ENCODE data around the gene METTL24.
"Not testable (repeated sequence)": the region's sequence is repeated elsewhere in the genome, so short reads cannot be mapped to it uniquely, and the experiment has no call there.

The METTL24 gene

DNA sequence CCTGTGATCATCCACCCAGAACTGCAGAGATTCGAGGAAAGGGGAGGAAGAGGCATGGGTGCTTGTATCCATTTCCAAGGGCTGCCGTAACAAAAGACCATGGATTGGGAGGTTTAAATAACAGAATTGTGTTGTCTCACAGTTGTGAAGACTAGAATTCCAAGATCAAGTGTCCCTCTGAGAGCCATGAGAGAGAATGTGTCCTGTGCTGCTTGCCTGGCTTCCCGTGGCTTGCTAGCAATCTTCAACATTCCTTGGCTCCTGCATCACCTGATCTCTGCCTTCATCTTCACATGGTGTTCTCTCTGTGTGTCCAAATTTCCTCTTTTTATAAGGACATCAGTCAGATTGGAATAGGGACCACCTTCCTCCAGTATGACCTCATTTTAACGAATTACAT lies 108.1 kb downstream of the METTL24 start:
- DNase-seq = no peak

DNA sequence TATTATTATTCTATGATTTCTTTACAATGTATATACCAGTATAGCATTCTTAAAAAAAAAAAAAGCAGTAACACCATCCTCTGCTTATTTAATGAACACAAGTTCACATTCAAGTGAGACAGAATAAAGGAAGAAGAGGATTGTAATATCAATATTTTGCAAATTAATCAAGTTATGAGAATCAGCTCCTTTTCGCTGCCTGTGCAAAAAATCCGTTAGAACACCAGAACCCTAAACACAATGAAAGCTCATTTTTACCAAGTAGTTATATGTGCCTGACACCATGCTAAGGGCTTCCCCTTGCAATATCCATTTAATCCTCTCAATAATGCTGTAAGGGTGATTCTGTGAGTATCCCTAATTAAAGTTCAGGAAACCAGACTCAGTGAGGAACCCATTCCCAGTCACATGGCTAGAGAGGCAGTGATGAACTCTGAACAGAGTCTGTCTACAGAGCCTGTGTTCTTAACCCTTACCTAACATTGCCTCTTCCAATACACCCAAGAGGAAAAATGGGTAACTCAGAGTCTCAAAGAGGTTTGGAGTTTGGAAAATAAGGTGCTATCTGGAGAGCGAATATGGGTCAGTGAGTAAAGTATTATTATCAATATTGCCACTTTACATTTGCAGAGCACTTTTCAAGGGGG lies 111.1 kb downstream of the METTL24 start:
- DNase-seq = no peak

DNA sequence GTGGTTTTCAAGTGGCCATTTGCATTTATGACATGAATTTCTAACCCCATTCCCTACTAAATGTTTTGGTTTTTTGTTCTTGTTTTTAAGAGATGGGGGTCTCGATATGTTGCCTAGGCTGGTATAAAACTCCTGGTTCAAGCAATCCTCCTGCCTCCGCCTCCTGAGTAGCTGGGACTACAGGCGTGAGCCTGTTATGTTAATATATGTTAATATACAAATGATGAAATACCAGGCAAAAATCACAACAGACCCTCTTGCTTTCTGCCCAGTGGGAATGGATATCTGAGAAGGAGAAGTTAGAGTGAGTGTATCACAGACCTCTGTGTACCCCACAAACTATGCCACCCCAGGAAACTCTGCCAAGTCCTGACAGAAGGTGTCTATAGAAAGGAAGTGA lies 111.8 kb downstream of the METTL24 start:
- no peak for DNase-seq

DNA sequence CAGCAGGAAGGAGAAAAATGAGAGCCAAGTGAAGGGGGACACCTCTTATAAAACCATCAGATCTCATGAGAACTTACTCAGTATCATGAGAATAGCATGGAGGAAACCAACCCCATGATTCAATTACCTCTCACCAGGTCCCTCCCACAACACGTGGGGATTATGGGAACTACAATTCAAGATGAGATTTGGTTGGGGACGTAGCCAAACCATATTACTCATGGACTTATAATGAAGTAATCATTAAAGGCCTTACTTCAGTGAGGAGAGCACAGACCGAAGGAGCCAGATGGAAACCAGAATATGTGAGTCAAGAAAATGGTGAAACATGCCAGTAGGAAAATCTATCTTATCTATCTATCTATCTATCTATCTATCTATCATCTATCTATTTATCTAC lies 113.5 kb downstream of the METTL24 start:
- not testable (repeated sequence) for DNase-seq

DNA sequence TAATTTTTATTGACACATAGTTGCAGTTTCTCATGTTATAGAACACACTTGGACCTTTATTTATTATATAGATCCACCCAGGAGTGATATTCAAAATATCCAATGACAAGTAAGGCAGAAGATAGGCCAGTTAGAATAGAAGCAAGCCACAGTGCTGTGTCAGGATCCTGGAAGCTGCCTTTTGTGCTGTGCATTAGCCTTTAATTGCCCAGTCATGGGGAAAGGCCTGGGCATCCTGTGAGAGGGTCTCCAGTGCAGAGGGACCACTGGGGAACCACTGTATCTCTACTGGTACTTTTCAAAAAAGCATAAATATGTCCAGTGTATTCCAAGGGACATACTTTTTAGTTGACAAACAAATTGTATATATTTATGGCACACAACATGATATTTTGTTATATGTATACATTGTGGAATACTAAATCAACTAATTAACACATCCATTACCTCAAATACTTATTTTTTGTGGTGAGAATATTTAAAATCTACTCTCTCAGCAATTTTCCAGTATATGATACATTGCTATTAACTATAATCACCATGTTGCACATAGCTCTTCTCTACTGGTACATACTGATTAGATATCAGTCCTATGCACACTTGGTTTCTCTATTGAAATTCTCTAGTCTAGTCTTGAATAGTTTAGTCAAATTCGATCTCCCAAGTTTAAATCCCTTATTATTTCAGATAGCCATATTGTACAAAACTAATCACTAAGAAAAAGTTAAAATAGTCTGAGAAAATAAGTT lies 118.4 kb downstream of the METTL24 start:
- DNase-seq = no peak

DNA sequence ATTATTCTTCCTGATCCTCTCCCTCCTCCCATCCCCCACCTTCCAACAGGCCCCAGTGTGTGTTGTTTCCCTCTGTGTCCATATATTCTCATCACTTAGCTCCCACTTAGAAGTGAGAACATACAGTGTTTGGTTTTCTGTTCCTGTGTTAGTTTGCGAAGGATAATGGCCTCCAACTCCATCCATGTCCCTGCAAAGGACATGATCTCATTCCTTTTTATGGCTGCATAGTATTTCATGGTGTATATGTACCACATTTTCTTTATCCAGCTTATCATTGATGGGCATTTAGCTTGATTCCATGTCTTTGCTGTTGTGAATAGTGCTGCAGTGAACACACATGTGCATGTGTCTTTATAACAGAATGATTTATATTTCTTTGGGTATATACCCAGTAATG lies 122.1 kb downstream of the METTL24 start:
- DNase-seq = not testable (repeated sequence)

DNA sequence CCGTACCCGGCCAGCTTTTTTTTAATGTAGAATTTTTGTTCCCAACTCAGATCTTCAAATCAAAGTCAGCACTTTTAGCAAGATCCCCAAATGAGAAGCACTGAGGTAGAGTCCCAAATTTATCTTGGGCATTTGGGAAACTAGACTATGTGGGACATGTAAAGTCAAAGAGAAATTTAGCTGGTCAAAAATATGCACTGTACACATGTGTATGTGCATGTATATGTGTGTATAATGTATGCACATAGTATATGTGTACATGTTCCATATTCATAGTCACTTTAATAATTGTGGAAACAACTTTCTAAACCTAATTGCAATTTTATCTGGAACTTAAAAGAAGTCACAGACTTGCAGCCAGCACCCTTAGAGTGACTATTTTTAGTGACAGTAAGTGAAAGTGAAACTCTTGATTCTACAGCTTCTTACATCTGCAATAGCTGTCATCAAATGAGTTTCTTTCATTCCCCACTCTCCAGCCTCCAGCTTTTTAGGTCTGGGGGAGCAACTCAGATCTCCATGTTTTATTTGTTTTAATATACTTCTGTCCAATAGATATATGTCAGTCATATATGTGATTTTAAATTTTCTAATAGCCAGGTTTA lies 124.3 kb downstream of the METTL24 start:
- no peak for DNase-seq

DNA sequence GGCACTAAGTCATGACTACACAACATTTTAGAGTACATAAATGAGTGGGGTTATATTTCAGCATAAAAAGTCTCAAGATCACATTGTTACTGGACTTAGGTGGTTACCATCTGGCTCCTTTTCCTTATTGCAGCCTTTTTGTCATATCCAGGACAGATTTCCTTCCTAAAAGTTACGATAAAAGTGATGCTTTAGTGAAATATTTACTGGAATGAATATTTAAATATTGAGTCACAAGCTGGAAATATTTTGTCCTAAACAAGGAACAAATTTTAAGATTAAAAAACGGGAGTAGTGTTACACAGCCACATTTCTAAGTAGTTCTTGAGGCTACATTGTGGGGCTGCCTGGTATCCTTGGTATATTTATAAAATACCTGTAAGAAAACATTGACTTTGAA lies 125.7 kb downstream of the METTL24 start:
- no peak for DNase-seq

DNA sequence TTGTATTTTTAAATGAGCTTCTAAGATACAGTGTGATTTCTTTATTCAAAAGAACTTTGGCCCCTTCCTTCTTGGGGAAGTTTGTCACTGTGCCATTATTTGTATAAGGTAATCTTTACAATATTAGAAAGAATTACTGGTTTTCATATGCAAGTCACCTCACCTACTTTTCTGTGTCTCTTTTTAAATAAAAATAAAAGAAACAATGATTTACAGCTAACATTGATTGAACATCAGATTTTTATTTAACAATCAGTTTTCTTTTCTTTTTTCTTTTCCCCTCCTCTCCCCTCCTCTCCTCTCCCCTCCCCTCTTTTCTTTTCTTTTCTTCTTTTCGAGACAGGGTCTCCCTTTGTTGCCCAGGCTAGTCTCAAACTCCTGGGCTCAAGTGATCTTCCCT lies 131.9 kb downstream of the METTL24 start:
- no peak for DNase-seq

DNA sequence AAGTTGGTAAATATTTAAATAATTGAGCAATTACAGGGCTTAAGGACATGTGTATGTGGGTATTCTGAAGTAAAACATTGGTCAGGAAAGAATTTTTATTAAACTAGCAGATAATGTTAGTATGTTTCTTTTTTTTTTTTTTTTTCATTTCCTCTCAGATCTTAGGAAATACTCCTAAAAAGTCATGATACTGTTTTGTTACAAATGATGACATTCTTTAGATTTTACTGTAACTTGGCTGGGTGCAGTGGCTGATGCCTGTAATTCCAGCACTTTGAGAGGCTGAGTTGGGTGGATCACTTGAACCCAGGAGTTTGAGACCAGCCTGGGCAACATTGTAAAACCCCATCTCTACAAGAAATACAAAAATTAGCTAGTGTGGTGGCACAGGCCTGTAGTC lies 136.4 kb downstream of the METTL24 start:
- DNase-seq = no peak

DNA sequence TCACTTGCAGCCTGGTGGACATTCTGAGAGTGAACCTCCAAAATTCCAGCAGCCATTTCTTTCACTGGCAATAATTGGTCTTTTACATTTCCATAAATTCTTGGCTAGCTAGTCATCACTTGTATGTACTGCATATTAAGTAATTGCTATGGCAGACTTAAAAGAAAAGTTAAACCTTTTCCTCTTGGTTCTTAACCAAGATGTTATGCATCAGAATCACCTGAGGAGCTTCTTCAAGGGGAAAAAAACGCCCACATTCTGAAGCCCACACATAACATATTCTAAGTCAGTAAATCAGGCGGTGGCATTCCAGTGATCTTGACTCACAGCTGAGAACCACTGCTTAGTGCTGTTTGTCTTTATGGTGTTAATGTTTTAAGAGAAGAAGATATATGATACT lies 140.9 kb downstream of the METTL24 start:
- no peak for DNase-seq

DNA sequence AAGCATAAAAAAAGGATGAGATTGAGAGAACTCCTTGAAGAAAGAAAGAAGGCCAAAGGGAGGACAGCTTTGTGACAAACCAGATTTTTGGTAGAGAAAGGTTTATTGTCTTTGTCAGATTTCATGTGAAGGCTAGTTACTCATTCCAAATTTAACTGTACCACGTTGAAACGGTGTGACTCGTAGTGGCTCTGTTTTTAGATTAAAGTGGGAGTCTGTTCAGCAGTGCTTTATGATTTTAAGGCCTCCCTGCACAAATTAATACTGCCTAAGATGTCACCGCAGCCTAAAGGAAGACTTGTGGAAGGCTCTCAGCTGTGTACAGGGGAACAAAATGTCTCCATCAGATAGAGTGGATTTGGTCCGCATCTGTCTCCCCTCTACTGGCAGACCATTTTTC lies 142.0 kb downstream of the METTL24 start:
- DNase-seq = no peak

DNA sequence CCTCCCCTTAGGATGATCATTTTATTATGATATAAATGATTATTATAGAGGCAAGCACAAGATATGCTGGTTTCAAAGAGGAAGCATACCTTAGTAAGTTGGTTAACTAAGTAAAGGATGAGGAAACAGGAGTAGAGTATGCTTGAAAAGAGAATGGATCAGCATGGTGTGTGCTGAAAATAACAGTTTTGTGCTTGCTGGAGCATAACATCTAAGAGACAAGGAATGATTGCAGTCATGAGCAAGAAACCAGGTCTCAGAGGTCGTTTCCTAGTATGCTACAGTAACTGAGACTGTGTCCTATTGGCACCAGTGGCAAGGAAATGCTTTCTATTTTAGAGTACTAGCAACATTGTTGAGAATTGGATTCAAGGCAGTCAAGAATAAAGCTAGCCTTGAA lies 143.8 kb downstream of the METTL24 start:
- DNase-seq = no peak

DNA sequence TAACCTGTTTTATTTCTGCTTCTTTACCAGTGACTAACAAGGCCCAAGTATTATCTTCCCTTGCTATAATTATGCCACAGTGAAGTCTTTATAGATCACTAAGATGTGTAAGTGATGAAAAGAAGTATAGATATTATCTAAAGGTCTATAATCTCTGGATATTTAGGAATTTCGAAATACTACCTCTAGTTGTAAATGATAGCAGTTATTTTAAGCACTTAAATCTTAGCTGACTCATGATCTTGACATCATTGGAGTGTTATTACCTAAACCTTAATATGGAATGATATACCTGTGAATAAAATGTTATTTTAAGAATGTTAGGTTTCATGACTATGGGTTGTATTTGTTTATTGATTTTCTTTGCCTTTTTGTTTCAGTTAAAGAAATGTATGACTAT lies 146.4 kb downstream of the METTL24 start:
- no peak for DNase-seq

DNA sequence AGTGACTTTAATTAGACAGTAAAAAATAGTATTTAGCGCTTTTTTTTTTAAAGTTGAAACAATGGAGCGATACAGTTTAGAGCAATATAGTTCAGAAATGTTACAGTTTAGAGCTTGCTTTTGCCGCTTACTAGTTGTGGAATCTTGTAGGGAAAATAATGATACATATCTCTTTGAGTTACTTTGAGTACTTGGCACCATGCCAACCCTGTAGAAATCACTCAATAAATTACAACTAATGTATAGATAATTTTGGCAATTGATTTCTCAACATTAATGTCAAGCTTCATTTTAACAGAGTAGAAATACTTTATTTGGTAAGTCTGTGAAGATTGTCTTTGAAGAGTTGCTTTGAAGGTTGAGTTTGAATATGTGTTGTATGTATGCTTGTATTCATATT lies 150.5 kb downstream of the METTL24 start:
- no peak for DNase-seq

DNA sequence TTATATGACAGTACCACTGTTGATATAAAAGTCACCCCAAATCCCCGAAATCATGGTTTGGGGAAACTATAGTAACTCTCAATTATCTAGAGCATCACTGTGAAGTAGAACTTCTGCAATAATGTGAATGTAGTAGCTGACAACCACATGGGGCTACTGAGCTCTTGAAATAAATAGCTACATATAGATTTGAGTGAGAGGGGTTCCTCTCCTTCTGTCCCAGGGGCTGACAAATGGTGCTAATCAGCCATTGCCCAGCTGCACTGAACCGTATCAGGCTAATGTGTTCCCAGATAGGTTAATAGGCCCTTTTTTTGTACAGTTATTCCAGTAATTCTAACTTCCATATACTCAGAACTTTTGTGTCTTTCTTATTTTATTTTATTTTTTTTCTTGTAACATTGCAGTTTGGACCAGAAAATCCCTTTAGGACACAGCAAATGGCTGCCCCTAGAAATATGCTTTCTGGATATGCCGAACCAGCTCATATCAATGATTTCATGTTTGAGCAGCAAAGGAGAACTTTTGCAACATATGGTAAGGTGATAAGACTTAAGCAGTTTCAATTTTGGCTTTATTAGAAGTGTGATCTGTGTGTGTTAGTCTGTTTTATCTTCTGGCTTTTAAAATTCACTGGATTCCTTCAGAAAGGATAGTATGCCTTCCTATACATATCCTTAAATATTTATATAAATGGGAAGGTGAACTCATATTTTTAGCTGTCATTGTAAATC lies 156.8 kb downstream of the METTL24 start:
- no peak for DNase-seq

DNA sequence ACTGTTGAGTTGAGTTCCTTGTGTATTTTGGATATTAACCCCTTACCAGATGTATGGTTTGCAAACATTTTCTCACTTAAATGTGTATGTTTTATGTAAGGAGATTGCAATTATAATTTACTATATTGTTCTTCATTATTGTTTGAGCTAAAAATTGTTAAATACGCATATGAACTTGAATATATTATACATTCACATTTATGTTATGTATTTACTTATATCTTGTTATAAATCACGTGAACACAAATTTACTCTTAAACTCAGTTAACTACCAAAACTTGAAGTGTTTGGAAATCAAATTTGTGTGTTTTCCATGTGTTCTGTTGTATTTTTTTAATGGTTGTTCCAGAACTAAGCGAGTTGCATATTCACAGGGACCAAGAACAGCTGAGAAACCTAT lies 159.6 kb downstream of the METTL24 start:
- DNase-seq = no peak

DNA sequence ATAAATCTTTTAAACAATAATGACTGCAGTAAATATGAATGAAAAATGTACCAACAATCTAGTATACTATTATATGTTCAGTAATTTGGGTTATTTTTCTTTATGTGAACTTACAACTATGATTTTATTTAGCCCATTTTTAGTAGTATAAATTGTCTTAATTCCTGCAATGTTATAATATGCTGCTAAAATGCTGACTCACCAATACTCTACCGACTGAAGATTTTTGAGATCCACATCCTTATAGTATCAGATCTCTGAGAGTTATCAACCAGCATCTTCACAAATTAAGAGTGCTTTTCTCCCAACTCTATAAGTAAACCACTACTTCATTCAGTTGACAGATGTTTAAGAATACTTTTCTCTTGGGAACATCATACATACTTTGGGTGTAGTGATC lies 161.3 kb downstream of the METTL24 start:
- no peak for DNase-seq

DNA sequence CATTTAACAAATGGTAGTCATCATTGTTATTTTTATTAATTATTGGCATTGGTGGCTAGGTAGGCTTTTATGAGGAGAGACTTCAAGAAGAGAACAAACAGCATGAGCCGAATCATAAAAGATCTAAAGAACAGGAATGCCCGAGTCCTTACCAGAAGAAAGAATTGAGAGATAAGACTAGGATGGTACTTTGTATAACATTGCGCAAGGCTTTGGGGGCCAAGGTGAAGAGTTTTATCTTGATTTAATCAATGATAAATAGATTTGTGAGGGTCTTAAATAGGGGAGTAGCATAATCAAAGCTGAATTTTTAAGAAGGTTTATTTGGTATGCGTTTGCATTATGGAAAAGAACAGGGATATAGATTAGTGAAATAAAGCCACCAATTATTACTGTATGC lies 162.5 kb downstream of the METTL24 start:
- DNase-seq = no peak
